GM12801 (cell line): ENCODE data around the gene EPHA8.

ENCODE experiments used
- TF ChIP-seq, protein P1 (sequence below): IDR thresholded peaks from one replicate; pipeline ENCODE4 v1.5.1; 2011; ENCODE audit warnings: control low read depth; ENCODE audit not compliant: insufficient read length; ENCODE audit errors: extremely low read depth

EPHA8 gene

DNA sequence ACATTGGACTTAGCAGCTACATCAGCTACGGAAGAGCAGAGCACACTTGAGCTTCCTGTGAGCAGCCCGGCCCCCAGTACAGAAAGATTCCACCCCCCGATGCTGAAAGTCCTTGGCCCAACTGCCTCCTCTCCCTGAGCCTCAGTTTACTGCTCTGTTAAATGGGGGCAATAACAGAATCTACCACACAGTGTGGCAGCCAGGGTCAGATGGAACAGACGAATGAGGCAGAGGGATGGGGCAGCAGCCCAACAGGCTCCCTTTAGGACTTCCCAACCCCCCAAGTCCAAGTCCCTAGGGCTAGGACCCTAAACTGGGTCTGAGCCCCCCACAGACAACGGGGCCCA, 50.3 kb downstream of the EPHA8 start:
- TF ChIP-seq, protein P1, sequence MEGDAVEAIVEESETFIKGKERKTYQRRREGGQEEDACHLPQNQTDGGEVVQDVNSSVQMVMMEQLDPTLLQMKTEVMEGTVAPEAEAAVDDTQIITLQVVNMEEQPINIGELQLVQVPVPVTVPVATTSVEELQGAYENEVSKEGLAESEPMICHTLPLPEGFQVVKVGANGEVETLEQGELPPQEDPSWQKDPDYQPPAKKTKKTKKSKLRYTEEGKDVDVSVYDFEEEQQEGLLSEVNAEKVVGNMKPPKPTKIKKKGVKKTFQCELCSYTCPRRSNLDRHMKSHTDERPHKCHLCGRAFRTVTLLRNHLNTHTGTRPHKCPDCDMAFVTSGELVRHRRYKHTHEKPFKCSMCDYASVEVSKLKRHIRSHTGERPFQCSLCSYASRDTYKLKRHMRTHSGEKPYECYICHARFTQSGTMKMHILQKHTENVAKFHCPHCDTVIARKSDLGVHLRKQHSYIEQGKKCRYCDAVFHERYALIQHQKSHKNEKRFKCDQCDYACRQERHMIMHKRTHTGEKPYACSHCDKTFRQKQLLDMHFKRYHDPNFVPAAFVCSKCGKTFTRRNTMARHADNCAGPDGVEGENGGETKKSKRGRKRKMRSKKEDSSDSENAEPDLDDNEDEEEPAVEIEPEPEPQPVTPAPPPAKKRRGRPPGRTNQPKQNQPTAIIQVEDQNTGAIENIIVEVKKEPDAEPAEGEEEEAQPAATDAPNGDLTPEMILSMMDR, result no peak

DNA sequence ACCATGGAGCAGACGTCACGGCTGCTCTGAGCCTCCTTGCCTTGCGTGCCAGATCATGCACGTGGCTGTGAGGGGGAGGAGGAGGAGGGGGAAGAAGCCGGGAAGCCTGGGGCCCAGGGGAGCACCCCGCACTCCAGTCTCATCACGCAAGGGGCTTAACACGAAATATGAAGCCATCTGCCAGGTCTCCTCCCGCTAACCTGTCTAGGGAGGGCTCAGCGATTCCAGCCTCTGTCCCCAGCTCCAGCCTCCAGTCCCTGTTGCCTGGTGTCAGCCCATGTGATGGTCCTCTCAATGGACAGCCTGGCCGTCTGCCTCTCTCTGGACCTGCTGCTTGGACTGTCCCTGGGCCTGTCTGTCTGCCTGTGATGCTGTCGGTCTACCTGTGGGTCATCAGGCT, 50.7 kb downstream of the EPHA8 start:
- TF ChIP-seq, protein P1, result no peak

DNA sequence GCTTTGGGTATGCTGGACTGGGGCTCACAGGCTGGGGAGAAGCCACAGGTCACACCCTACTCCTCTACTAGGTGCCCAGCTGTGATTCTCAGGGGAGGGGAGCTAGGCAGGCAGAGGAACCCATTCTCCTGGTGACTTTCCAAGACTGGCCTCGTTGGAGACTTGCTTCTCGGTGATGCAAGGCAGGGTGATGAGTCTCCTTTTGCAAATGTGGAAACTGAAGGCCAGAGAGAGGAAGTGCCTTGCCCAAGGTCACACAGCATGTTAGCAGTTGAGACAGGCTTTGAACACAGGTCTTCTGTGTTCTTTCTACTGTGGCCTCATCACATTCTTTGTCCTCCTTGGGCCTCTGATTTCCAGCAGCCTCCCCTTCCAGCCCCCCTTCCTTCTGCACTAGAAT, 52.6 kb downstream of the EPHA8 start:
- TF ChIP-seq, protein P1, result no peak

DNA sequence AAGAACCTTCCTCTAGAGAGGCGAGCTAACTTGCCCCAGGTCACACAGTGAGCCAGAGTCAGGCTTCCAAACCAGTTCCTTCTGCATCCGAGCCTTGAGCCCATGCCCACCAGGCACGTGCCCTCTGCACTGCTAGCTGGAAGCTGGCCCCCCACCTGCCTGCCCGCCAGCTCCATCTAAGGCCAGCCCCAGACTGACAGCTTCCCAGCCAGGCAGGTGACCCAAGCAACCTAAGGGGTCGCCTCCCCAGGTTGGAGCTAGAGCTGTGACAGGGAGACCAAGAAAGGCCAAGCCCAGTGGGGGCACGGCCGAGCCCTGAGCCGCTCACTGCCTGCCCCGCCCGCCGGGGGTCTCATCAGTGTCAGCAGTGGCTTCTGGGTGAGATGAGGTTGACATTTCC, 53.3 kb downstream of the EPHA8 start:
- TF ChIP-seq, protein P1, result no peak

DNA sequence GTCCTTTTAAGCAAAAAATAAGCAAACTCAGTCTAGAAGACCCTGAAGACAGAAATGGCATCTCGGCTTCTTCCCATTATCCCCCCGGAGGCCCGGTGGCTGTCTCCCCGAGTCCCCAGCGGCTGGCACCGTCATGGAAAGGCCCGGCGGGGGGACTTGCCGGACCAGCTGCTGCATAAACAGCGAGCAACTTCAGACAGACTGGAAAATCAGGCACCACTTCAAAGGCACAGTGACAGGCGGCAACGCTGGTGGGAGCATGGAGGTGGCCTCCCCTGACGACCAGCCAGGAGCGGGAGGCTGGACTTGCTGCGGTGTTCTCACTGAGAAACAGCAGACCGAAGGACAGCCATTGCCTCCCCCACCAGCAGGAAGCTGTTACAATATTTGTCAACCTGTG, 54.8 kb downstream of the EPHA8 start:
- TF ChIP-seq, protein P1, result no peak

DNA sequence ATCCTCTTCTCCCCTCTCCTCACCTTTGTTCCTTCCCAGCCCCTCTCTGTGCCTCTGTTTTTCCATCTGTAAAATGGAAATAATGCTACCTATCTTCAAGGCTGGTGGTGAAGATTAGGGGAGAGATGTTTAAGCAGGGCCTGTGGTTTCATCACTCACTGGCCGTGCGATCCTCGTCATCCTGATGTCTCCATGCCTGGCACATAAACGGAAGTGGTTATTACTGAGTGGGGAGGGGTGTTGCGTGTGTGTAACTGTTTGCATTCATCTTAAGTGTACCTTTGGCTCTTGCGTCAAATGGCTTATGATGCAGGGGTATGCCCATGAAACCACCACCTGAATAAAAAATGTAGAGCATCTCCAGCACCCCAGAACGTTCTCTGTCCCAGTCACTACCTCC, 56.0 kb downstream of the EPHA8 start:
- TF ChIP-seq, protein P1, result no peak

DNA sequence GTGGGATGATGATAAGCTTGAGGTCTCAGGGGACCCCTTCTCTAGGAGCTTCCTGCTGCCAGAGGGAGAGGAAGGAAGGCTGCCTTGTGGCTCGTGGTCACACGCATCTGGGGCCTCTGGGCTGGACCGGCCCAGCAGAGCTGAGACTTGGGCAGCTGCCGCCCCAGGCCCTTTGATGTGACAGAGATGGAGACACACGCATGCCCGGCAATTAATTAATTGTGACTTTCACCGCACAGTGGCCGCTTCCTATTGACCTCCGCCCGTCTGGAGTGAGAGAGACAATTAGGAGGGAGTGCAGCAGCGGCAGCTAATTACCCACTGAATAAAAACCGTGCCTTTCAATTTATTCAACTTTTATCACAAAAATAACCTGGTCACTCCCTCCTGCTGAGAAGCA, 56.5 kb downstream of the EPHA8 start:
- TF ChIP-seq, protein P1, result no peak

DNA sequence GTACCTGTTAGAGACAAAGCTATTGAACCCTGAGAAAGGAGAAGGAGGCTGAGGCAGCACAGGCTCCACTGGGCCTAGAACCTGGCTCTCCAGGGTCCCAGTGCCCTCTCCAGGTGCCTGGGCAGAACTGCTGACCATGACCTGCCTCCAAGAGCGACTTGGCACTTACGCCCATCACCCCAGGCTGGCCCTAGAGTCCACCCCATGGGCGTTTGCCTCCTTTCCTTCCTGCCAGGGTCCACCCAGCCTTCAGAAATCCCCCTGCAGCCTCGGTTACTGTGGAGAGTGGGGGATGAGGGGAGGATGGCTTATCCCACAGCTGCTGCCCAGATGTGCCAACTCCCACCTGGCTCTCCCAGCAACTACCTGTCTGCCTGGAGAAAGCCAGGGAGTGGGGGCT, 58.5 kb downstream of the EPHA8 start:
- TF ChIP-seq, protein P1, result no peak
